Stimulated activated CD4-positive, alpha-beta T cell treated with anti-CD3 and anti-CD28 coated beads, Interleukin-12 subunit alpha, Interleukin-12 subunit beta, amount 100 ng/mL, for 4 hours (primary cell): ENCODE results near the gene DIO2.

ENCODE experiments used
- DNase-seq: peaks from one replicate; pipeline ENCODE4 v3.0.0-alpha.2; 2020

The DIO2 gene

DNA sequence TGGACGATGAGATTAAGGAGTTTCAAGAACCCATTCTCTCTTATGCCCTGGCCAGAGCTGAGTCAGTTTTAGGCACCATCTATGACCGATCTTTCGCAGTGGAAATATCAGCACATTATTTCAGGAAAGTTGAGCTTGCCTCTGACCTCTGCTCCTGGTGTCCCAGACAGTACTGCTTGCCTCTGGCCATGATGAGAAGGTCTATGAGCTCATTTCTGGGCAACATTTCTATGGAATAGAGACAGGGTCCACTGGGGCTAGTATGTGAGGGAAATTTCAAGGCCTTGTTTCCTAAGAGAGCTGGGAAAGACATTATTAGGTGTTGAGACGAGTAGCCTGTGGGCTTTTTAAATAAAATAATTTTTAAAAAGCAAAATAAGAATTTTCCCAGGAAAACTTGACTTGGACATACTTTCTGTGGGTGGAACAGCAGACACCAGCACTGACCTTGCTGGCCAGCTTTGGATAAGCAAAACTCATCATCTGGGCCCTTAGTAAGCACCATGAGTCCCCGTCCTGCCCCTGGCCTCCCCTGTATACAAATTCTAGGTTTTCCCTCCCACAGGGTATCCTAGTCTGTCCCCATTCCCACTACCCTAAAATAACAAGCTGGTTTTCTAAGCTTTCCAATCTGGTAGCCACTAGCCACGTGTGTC, 43.4 kb downstream of the DIO2 start:
- no peak for DNase-seq

DNA sequence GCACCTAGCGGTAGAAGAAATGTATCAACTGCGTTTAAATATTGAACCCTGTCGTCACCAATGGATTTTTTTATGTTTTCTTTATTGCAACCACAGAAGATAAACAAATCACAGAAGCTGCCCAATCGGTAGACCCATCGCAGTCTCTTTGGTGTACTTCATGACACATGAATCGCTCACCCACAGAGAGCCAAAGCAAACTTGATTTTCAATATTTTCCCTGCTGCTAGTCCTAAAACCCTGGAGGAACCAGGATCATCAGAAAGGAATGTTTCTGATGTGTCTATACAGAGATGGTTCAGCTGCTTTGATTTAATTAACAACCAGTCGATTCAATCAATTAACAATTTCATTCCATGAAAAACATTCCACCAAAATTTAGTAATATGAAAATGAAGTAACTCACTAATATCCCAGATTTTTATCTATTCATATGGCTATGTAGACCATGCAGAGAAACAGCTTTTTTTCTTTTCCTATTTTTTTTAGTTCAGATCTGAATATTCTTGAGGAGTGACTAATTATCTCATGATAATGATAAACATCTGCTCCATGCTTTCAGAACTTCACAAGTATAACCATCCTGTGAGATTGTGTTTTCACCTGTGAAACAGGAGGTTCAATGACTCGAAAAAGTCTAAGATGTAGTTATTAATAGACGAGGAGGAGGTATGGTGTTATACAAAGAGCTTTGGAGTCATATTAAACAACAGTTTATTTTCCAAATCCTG, 46.1 kb downstream of the DIO2 start:
- no peak for DNase-seq

- DNase-seq, result no peak
Observed at GRCh38 chr14:80152763-80153162, 58.5 kb downstream of the DIO2 start.

DNA sequence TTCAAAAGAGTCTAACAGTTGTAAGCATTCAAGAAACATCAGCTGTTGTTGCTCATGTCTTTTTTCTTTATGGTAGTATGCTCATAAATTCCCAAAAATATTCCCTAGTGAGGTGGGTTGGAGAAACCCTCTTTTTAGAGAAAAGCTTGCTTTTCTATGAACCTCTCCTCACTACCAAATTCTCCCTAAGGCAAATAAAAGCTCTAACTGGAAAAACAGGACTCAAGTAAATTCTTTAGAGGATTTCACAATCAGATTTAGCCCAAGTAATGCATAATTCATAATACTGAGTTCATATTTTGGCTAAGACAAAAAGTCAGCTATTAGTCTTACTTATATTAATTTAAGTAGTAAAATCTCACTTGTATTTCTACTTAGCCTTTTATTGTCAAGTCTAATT, 59.1 kb downstream of the DIO2 start:
- no peak for DNase-seq

- no peak for DNase-seq
Observed at GRCh38 chr14:80150301-80150700, 61.0 kb downstream of the DIO2 start.
